RWPE2 (cell line): ENCODE data around the gene OR52N4.

Experiments
- ATAC-seq: fragments of 200-7000 bp; cut with Tn5 transposase; 3 replicates; pipeline ENCODE4 v1.9.1; 2021; ENCODE audit warnings: low read depth
- DNase-seq: peaks from one replicate; pipeline ENCODE4 v3.0.0-alpha.2; 2020; ENCODE audit warnings: low spot score
- H3K27ac ChIP-seq: fragments of 450-650 bp; 2 replicates; pipeline ENCODE4 v1.5.1; 2017; ENCODE audit warnings: mild to moderate bottlenecking; ENCODE audit not compliant: poor library complexity, severe bottlenecking
- H3K27me3 ChIP-seq: fragments of 250-450 bp; sonication (Bioruptor Pico); 2 replicates; pipeline ENCODE4 v1.5.1; 2021; ENCODE audit warnings: mild to moderate bottlenecking, moderate library complexity; ENCODE audit not compliant: insufficient read depth, poor library complexity, severe bottlenecking
- H3K36me3 ChIP-seq: fragments of 250-450 bp; sonication (Bioruptor Pico); 2 replicates; pipeline ENCODE4 v1.5.1; 2020; ENCODE audit warnings: low read depth, mild to moderate bottlenecking, moderate library complexity
- H3K4me1 ChIP-seq: fragments of 250-450 bp; sonication (Bioruptor Pico); 2 replicates; pipeline ENCODE4 v1.5.1; 2021; ENCODE audit warnings: mild to moderate bottlenecking, moderate library complexity; ENCODE audit not compliant: insufficient read depth, poor library complexity, severe bottlenecking
- H3K4me3 ChIP-seq: fragments of 250-450 bp; sonication (Bioruptor Pico); 2 replicates; pipeline ENCODE4 v1.5.1; 2021; ENCODE audit warnings: mild to moderate bottlenecking, moderate library complexity; ENCODE audit not compliant: severe bottlenecking
- H3K9me3 ChIP-seq: fragments of 250-450 bp; sonication (Bioruptor Pico); 2 replicates; pipeline ENCODE4 v1.5.1; 2021; ENCODE audit warnings: mild to moderate bottlenecking, moderate library complexity; ENCODE audit not compliant: severe bottlenecking
- CTCF ChIP-seq: fragments of 450-650 bp; IDR thresholded peaks from one replicate; pipeline ENCODE4 v1.5.1; 2017; ENCODE audit warnings: mild to moderate bottlenecking, moderate library complexity; ENCODE audit not compliant: poor library complexity, severe bottlenecking

Gene OR52N4

GRCh38 chr11:5767056-5767455 lies 13.0 kb downstream of the OR52N4 start:
- ATAC-seq (no peak), DNase-seq (no peak)
- H3K36me3 ChIP-seq, result no peaks in the 10 kb centered on the region
- no peaks in the 10 kb centered on the region for H3K27me3 ChIP-seq
- no peak overlapping the region for H3K27ac ChIP-seq
- no peaks in the 10 kb centered on the region for H3K9me3 ChIP-seq
- H3K4me1 ChIP-seq, result no peaks in the 10 kb centered on the region
- H3K4me3 ChIP-seq, result no peak overlapping the region
- TF ChIP-seq CTCF, result no peak

GRCh38 chr11:5783255-5783654 lies 29.2 kb downstream of the OR52N4 start, which contains the start of gene OR52N5:
Gene OR52N5, minus strand, starts transcription at chr11:5783355. Its CDS starts 4,721 bp downstream, at chr11:5778634.
- H3K4me1 ChIP-seq, result no peaks in the 10 kb centered on the region
- no peak within 1 kb of the TSS for H3K4me3 ChIP-seq
- ATAC-seq (no peak), DNase-seq (no peak)
- H3K27ac ChIP-seq, result no peak within 1 kb of the TSS
- no peaks in the 10 kb centered on the region for H3K27me3 ChIP-seq
- no peaks in the 10 kb centered on the region for H3K36me3 ChIP-seq
- H3K9me3 ChIP-seq, result no peaks in the 10 kb centered on the region
- TF ChIP-seq CTCF, result no peak

- DNase-seq (no peak), ATAC-seq (no peak)
- no peaks in the 10 kb centered on the region for H3K36me3 ChIP-seq
- peaks cover 2% of the 10 kb centered on the region for H3K9me3 ChIP-seq
- H3K4me1 ChIP-seq, result no peaks in the 10 kb centered on the region
- no peak for TF ChIP-seq CTCF
- H3K27ac ChIP-seq, result no peak within 1 kb of the TSS
- no peaks in the 10 kb centered on the region for H3K27me3 ChIP-seq
- no peak within 1 kb of the TSS for H3K4me3 ChIP-seq
Observed at GRCh38 chr11:5791165-5791564, 37.1 kb downstream of the OR52N4 start, which contains the start of gene OR52N1. Gene OR52N1, minus strand, starts transcription at chr11:5791265. Its CDS starts 2,449 bp downstream, at chr11:5788816.

- DNase-seq, result no peak
- no peak overlapping the region for H3K27ac ChIP-seq
Observed at GRCh38 chr11:5796541-5796940, 42.5 kb downstream of the OR52N4 start.

More at GRCh38 chr11:5796541-5796940, 42.5 kb downstream of the OR52N4 start:
- Histone ChIP-seq H3K4me3 (no peak overlapping the region), H3K9me3 (peaks cover 2% of the 10 kb centered on the region), H3K36me3 (no peaks in the 10 kb centered on the region), H3K4me1 (no peaks in the 10 kb centered on the region), H3K27me3 (peaks cover 4% of the 10 kb centered on the region)
- no peak for ATAC-seq
- no peak for TF ChIP-seq CTCF
